HG03565 (cell line): ENCODE measurements around the gene SLC46A2.

Source experiments
- ATAC-seq: cut with Tn5 transposase; IDR thresholded peaks from one replicate; pipeline ENCODE4 v1.9.1; 2021; ENCODE audit warnings: mild to moderate bottlenecking, moderate library complexity; ENCODE audit not compliant: unreplicated experiment

The SLC46A2 gene

GRCh38 chr9:112890106-112891081, at the start of gene SLC46A2:
Gene SLC46A2, minus strand, starts transcription at chr9:112890876. Its CDS starts 195 bp downstream, at chr9:112890681.
- no peak for ATAC-seq

DNA sequence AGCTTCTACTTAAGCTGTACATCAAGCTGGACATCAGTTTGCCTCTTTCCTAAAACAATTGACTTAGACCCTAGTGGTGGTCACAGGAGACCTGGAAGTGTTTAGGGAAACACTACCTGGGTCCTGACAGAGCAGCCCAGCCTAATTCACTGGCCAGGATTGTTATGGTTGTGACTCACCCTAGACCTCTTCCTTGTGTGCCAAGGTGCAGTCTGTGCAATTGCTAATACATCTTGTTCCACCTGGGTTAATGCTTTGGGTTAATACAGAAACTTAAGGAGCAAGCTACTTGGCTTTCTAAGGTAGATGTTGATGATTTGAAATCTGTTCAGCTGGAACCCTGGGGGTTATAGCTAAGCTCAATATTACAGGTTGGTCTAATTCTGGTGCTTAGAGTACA, 48.7 kb upstream of the SLC46A2 start:
- ATAC-seq, result no peak

DNA sequence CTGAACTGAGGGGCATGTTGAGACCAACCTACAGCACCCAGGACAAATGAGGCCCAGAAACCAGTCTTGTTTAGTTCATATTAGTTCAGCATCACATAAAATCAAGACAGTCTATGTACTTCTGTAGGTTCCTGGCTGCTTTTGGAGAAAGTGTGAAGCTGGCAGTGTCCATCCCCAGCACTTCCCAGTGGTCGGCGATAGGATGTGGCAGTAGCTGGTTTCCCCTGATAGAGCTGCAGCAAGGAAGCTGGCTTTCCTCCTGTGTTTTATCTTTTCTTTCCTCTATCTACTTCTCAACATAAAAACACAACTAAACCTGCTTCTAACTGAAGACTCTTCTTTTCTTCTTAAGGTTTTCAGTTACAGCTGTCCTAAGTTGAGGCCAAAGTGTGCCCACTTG, 43.0 kb upstream of the SLC46A2 start:
- ATAC-seq, result no peak

GRCh38 chr9:112925058-112925641, 34.5 kb upstream of the SLC46A2 start:
- no peak for ATAC-seq

DNA sequence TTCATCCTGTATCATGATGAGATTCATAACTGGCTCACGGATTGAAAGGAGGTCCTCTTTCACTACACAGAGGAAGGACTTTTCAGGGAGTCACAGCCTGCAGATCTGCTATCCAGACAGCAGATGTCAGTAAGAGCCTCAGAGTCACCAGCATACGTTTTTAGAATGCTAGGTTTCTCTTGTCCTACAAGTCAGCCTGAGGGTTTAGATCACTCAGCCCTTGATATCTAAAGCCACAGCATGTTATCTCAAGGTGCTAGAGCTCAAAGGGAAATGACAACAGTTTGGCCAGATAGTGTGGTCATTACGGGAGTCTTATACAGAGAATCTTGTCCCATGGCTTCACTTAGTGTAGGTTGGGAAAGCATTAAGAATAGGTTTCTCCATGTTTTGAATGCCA, 30.9 kb upstream of the SLC46A2 start:
- ATAC-seq, result peak; percentile 56

DNA sequence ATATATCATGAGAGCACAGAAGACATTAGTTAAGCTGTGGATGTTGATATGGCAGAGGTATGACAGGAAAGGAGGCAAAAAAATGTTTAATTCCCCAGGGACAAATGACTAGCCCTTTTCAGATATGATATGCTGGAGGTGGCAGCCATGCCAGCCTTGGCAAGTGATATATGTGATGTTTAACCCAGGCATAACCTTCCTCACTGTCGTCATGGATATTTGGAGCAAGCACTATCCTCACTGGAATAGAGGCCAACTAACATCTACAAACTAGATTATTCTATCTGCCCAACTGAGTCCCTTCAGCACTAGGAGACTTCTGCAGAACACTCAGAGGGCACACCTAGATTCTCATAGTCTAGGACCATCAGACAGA, 27.3 kb upstream of the SLC46A2 start:
- no peak for ATAC-seq

- no peak for ATAC-seq
Measured at GRCh38 chr9:112917047-112917986, 26.6 kb upstream of the SLC46A2 start.

DNA sequence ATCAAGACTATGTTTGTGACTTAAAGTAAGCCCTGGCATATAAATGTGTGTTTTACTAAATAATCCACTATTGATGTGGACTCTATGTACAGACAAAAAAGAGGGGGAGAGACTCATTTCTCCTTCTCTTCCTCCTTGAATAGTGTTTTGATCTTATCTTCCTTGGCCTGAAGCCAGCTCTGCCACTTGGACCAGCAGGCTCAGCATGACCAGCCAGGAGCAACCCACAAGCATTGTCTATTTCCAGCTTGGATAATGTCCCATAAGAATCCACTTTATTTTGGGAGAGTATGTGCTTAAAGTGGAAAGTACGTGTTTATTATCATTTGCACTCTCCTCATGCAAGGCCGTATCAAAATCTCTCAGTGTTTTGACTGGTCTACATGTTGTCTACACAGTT, 23.8 kb upstream of the SLC46A2 start:
- ATAC-seq, result no peak

DNA sequence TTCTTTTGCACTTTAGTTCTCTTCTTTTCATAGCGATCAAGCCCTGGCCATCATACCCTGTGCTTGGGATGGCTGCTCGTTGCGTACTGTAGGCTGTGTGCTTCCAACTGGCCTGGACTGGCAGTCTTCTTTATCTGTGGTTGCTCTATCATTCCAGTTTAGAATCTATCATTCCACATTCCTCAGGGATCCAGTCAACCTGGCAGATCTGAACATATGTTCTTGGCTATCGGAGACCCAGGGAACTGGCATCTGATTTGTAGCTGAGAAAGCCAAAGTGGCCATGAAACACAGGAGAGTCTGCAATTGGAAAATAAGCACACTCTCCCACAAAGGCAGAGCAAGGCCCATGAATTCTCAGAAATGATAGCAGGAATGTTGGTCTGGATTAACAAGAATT, 22.6 kb upstream of the SLC46A2 start:
- ATAC-seq, result no peak

DNA sequence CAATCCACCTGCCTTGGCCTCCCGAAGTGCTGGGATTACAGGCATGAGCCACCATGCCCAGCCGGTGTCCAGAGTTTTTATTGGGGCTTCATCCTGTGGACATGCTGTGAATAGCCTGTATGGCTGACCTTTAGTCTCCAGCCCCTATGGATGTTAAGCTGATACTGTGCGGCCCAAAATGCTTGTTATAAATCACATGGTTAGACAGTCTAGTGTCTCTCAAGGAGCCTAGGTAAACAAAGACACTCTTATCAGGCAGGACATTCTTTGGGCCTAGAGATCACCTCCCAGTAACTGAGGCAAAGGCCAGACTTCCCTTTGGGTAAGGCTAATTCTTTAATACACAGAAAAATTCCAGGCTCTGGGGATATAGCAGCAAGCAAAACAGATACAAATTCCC, 22.0 kb upstream of the SLC46A2 start:
- ATAC-seq, result no peak

- ATAC-seq, result no peak
Measured at GRCh38 chr9:112911736-112912135, 21.1 kb upstream of the SLC46A2 start.

DNA sequence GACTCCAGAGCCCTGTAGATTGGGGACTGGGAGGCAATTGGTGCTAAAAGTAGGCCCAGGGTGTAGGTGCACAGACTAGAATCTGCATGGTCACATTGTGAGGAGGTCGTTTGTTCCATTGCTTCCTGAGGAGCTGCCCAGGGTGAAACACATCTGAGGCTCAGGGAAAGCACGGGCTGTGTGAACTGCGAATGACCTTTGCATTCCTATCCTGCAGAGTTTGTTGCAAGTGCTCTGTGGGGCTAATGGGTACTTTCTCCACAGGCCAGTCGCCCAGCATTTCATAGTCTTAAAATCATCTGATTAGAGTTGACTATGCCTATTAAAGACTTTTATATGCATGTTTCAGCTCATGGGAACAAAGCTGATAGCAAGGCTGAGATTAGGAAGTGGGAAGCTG, 14.4 kb upstream of the SLC46A2 start:
- ATAC-seq, result no peak

DNA sequence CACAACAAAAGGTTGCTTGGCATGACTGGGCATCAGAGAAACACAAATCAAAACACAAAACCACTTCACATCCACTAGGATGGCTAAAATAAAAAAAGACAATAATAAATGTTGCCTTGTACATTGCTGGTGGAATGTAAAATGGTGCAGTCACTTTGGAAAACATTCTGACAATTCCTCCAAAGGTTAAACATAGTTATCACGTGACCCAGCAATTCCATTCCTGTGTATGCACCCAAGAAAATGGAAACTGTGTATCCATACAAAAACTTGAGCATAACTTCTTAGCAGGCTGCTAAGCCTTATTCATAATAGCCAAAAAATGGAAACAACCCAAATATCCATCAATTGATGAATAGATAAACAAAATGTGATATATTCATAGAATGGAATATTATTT, 10.2 kb upstream of the SLC46A2 start:
- ATAC-seq, result no peak

GRCh38 chr9:112900488-112900887, 9.8 kb upstream of the SLC46A2 start:
- no peak for ATAC-seq

DNA sequence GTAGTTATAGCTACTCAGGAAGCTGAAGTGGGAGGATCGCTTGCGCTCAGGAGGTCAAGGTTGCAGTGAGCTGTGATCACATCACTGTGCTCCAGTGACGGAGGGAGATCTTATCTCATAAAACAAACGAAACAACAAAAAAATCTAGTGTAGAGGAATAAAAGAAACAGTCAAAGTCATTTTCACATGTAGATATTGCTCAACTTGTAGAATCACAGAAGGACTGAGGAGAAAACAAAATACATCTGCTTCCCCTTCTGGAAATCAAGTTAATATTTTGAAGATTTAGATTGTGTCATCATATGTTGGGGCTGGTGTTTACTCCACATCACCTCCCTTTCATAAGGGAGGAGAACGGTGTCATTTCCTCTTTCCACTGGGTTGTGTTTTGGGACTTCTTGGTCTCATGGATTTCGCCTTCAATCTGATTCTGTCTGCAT, 8.2 kb upstream of the SLC46A2 start:
- no peak for ATAC-seq

DNA sequence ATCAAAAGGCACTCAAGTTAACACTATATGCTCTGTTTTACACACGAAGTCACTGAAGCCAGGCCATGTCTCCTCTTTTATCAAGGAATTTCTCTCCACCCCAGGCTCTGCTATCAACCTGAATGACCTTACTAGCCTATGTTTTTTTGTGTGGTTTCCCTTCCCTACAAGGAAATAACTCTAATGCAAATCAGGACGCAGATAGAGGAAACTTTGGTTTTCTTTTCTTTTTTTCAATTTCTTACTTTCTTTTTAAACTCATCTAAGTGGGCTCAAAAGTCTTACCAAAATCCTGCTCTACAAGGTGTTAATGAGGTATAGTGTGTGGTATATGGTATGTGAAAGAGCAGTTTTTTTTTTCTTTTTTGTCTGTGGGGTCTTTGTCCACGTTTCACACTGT, 5.5 kb upstream of the SLC46A2 start:
- no peak for ATAC-seq

- no peak for ATAC-seq
Measured at GRCh38 chr9:112894699-112895098, 4.0 kb upstream of the SLC46A2 start.

- ATAC-seq, result no peak
Measured at GRCh38 chr9:112894041-112894440, 3.4 kb upstream of the SLC46A2 start.

- ATAC-seq, result no peak
Measured at GRCh38 chr9:112892981-112893380, 2.3 kb upstream of the SLC46A2 start.

GRCh38 chr9:112891521-112891920, 845 bp upstream of the SLC46A2 start:
- no peak for ATAC-seq

DNA sequence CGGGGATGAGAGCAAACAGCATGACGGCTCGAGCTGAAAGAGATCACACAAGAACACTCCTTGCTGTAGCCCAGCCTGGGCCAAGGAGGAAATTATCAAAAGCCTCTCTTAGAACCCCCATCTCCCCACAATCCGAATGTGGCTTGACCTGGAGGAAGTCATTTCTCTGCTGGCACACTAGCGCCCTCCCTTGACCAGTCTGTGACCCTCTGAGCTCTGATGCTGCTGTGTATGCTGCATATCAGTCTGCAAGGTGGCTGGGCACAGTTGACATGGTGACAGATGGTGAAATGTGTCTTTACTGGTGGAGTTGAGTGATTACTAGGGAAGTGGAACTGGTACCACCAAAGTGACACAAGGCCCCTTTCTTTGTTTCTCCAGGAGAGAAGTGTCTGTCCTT, 3.3 kb downstream of the SLC46A2 start:
- ATAC-seq, result no peak
